HepG2 (cell line): Measurements from ENCODE around the gene HCN4. TPM values are rescaled to one million over a fixed set of nuclear protein-coding genes. Genes with fewer than 3 reads are reported as not detected.

Experiments used
- ATRX ChIP-seq: sonication (generic); formaldehyde crosslinking; IDR thresholded peaks from 2 replicates; pipeline ENCODE4 v1.4.0; 2020; ENCODE audit warnings: missing genetic modification reagents, borderline replicate concordance
- BHLHE40 ChIP-seq: IDR thresholded peaks from 2 replicates; pipeline ENCODE4 v1.6.1; 2011; ENCODE audit warnings: low read length, improper control_type of control experiment
- CBFB ChIP-seq: sonication (generic); formaldehyde crosslinking; IDR thresholded peaks from 2 replicates; pipeline ENCODE4 v1.4.0; 2020; ENCODE audit warnings: missing genetic modification reagents
- ETV5 ChIP-seq: IDR thresholded peaks from 2 replicates; pipeline ENCODE4 v1.6.1; 2018; ENCODE audit warnings: missing biosample characterization, missing genetic modification reagents, inconsistent platforms, borderline replicate concordance
- ETV6 ChIP-seq: sonication (generic); formaldehyde crosslinking; conservative IDR thresholded peaks from 2 replicates; pipeline ENCODE4 v1.4.0; 2020; ENCODE audit warnings: missing genetic modification reagents
- JDP2 ChIP-seq: sonication (generic); formaldehyde crosslinking; IDR thresholded peaks from 2 replicates; pipeline ENCODE4 v1.8.1; 2022; ENCODE audit warnings: missing genetic modification reagents, borderline replicate concordance
- JUNB ChIP-seq: sonication (generic); formaldehyde crosslinking; IDR thresholded peaks from 2 replicates; pipeline ENCODE4 v1.8.0; 2022; ENCODE audit warnings: missing genetic modification reagents, mild to moderate bottlenecking, borderline replicate concordance
- MYC ChIP-seq: sonication (generic); formaldehyde crosslinking; IDR thresholded peaks from 2 replicates; pipeline ENCODE4 v1.9.0; 2021; ENCODE audit warnings: missing genetic modification reagents, borderline replicate concordance
- MYPOP ChIP-seq: sonication (generic); formaldehyde crosslinking; IDR thresholded peaks from 2 replicates; pipeline ENCODE4 v1.8.1; 2023; ENCODE audit warnings: mild to moderate bottlenecking, moderate library complexity, missing genetic modification reagents
- NFYB ChIP-seq: sonication (generic); formaldehyde crosslinking; IDR thresholded peaks from 2 replicates; pipeline ENCODE4 v1.4.0; 2020; ENCODE audit warnings: missing genetic modification reagents
- RBM39 ChIP-seq: fragments of 200-400 bp; formaldehyde crosslinking; IDR thresholded peaks from one replicate; pipeline ENCODE4 v1.6.1; 2018; ENCODE audit warnings: antibody characterized with exemption, mild to moderate bottlenecking, low read depth, low read length; ENCODE audit not compliant: poor library complexity, severe bottlenecking
- SATB2 ChIP-seq: sonication (generic); formaldehyde crosslinking; IDR thresholded peaks from 2 replicates; pipeline ENCODE4 v1.5.0; 2020; ENCODE audit warnings: missing genetic modification reagents
- SP5 ChIP-seq: IDR thresholded peaks from 2 replicates; pipeline ENCODE4 v1.6.1; 2016; ENCODE audit warnings: low read depth, borderline replicate concordance
- ZBTB1 ChIP-seq: sonication (generic); formaldehyde crosslinking; IDR thresholded peaks from 2 replicates; pipeline ENCODE4 v1.4.0; 2020; ENCODE audit warnings: missing genetic modification reagents, borderline replicate concordance
- ZFYVE20 ChIP-seq: sonication (generic); formaldehyde crosslinking; IDR thresholded peaks from 2 replicates; pipeline ENCODE4 v1.8.0; 2023; ENCODE audit warnings: low read depth, mild to moderate bottlenecking, moderate library complexity, missing genetic modification reagents, borderline replicate concordance
- ZNF121 ChIP-seq: sonication (generic); formaldehyde crosslinking; IDR thresholded peaks from 2 replicates; pipeline ENCODE4 v1.5.0; 2020; ENCODE audit warnings: mild to moderate bottlenecking, missing genetic modification reagents
- ZNF124 ChIP-seq: sonication (generic); formaldehyde crosslinking; IDR thresholded peaks from 2 replicates; pipeline ENCODE4 v1.4.0; 2020; ENCODE audit warnings: missing genetic modification reagents
- ZNF30 ChIP-seq: sonication (generic); formaldehyde crosslinking; IDR thresholded peaks from 2 replicates; pipeline ENCODE4 v1.5.0; 2020; ENCODE audit warnings: mild to moderate bottlenecking, missing genetic modification reagents
- ZNF317 ChIP-seq: sonication (generic); formaldehyde crosslinking; IDR thresholded peaks from 2 replicates; pipeline ENCODE4 v1.5.0; 2020; ENCODE audit warnings: mild to moderate bottlenecking, missing genetic modification reagents
- ZNF558 ChIP-seq: sonication (generic); formaldehyde crosslinking; IDR thresholded peaks from 2 replicates; pipeline ENCODE4 v1.9.0; 2022; ENCODE audit warnings: mild to moderate bottlenecking, missing genetic modification reagents, borderline replicate concordance
- ZNF660 ChIP-seq: sonication (generic); formaldehyde crosslinking; IDR thresholded peaks from 2 replicates; pipeline ENCODE4 v1.5.1; 2020; ENCODE audit warnings: mild to moderate bottlenecking, low read depth, missing genetic modification reagents, borderline replicate concordance
- ZNF75D ChIP-seq: sonication (generic); formaldehyde crosslinking; IDR thresholded peaks from 2 replicates; pipeline ENCODE4 v1.8.1; 2023; ENCODE audit warnings: missing genetic modification reagents, mild to moderate bottlenecking, borderline replicate concordance
- polyA plus RNA-seq, 8 experiments: library from polyadenylated mRNA; depleted of rRNA in 3 of 8; stranded (reverse) in 7 of 8; unstranded in 1 of 8; fragments of >200 nt; fragmentation: Illumina TruSeq in 4 of 8; extraction: Trizol in 4 of 8; gene quantifications; 2 replicates each; pipeline versions ENCODE4 v1.2.1 to v1.2.3, GENCODE V29; 2011 to 2016; ENCODE audit warnings: low read depth in 4 of 8, missing spikeins in 1 of 8, mixed read lengths in 1 of 8; ENCODE audit not compliant: insufficient read depth in 1 of 8
- total RNA-seq, 5 experiments: library from RNA; depleted of rRNA; stranded (reverse); fragments of >200 nt; fragmentation: Illumina TruSeq; extraction: Trizol; gene quantifications; 2 replicates each; pipeline ENCODE4 v1.2.3, GENCODE V29; 2016; ENCODE audit warnings: low read depth in 1 of 5
- TF ChIP-seq, protein P1 (sequence below): sonication (generic); formaldehyde crosslinking; IDR thresholded peaks from 2 replicates; pipeline ENCODE4 v1.5.1; 2020; ENCODE audit warnings: missing genetic modification reagents, mild to moderate bottlenecking, borderline replicate concordance
- TF ChIP-seq, protein P2 (sequence below): sonication (generic); formaldehyde crosslinking; IDR thresholded peaks from 2 replicates; pipeline ENCODE4 v1.4.0; 2020; ENCODE audit warnings: missing genetic modification reagents
- TF ChIP-seq, protein P3 (sequence below): IDR thresholded peaks from 2 replicates; pipeline ENCODE4 v1.6.1; 2016
- TF ChIP-seq, protein P4 (sequence below): sonication (generic); formaldehyde crosslinking; IDR thresholded peaks from 2 replicates; pipeline ENCODE4 v1.5.0; 2020; ENCODE audit warnings: missing genetic modification reagents

Gene HCN4
- total and polyA plus RNA-seq, 2 of the 13 experiments (the other 11 are each of a cell fraction or from before 2014, with no cell fraction given): not detected

DNA sequence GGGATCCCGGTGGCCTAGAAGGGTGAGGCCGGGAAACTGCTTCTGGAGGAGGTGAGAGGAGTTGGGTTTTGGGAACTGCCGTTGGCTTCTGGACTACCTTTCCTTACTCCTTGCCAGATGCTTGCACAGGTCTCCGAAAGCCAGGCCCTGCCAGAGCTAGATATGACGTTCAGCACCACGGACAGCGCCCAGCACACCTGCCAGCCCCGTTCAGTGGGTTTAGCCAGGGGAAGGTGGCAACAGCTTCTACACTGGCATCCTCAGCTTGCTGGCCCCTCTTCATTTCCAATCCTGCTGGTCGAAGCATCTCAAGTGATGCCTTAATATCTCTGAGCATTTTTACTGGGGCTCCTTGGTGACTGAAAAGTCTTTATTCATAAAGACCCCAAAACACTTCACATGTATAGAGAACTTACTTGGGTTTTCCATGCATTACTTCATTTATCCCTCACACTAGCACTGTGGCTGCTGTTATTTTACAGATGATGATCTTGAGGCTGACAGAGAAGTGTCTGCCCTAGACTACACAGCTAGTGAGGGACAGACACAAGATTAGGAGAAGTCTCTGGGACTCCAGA, 21.9 kb downstream of the HCN4 start (continued):
- TF ChIP-seq, protein P1, sequence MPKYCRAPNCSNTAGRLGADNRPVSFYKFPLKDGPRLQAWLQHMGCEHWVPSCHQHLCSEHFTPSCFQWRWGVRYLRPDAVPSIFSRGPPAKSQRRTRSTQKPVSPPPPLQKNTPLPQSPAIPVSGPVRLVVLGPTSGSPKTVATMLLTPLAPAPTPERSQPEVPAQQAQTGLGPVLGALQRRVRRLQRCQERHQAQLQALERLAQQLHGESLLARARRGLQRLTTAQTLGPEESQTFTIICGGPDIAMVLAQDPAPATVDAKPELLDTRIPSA: no peak
- TF ChIP-seq, protein P2, sequence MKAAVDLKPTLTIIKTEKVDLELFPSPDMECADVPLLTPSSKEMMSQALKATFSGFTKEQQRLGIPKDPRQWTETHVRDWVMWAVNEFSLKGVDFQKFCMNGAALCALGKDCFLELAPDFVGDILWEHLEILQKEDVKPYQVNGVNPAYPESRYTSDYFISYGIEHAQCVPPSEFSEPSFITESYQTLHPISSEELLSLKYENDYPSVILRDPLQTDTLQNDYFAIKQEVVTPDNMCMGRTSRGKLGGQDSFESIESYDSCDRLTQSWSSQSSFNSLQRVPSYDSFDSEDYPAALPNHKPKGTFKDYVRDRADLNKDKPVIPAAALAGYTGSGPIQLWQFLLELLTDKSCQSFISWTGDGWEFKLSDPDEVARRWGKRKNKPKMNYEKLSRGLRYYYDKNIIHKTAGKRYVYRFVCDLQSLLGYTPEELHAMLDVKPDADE (CRISPR knock-in tag): no peak
- TF ChIP-seq MYC (CRISPR knock-in tag) (peak; percentile 37; the same call in 1 of the 2 replicates), SP5 (no peak), ZNF317 (CRISPR knock-in tag) (peak; percentile 45; the same call in 1 of the 2 replicates), ZNF660 (CRISPR knock-in tag) (no peak), ZNF558 (CRISPR knock-in tag) (no peak; the same call in 1 of the 2 replicates), ATRX (CRISPR knock-in tag) (no peak), SATB2 (CRISPR knock-in tag) (peak; percentile 87), RBM39 (no peak), MYPOP (CRISPR knock-in tag) (no peak; the same call in 1 of the 2 replicates), ZNF30 (no peak), ZNF121 (CRISPR knock-in tag) (no peak), ZNF124 (CRISPR knock-in tag) (0 out of 2 replicates have a peak, but pooled peaks have one; percentile 37), JUNB (CRISPR knock-in tag) (no peak; the same call in 1 of the 2 replicates), ETV6 (CRISPR knock-in tag) (peak; percentile 65; the same call in 1 of the 2 replicates), BHLHE40 (no peak), NFYB (no peak), JDP2 (CRISPR knock-in tag) (no peak; the same call in 1 of the 2 replicates), ETV5 (CRISPR knock-in tag) (no peak), ZBTB1 (CRISPR knock-in tag) (no peak), ZNF75D (no peak), ZFYVE20 (CRISPR knock-in tag) (no peak), CBFB (no peak)
- TF ChIP-seq, protein P3, sequence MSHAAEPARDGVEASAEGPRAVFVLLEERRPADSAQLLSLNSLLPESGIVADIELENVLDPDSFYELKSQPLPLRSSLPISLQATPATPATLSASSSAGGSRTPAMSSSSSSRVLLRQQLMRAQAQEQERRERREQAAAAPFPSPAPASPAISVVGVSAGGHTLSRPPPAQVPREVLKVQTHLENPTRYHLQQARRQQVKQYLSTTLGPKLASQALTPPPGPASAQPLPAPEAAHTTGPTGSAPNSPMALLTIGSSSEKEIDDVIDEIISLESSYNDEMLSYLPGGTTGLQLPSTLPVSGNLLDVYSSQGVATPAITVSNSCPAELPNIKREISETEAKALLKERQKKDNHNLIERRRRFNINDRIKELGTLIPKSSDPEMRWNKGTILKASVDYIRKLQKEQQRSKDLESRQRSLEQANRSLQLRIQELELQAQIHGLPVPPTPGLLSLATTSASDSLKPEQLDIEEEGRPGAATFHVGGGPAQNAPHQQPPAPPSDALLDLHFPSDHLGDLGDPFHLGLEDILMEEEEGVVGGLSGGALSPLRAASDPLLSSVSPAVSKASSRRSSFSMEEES (CRISPR knock-in tag): peak; percentile 62; the same call in 1 of the 2 replicates
- TF ChIP-seq, protein P4, sequence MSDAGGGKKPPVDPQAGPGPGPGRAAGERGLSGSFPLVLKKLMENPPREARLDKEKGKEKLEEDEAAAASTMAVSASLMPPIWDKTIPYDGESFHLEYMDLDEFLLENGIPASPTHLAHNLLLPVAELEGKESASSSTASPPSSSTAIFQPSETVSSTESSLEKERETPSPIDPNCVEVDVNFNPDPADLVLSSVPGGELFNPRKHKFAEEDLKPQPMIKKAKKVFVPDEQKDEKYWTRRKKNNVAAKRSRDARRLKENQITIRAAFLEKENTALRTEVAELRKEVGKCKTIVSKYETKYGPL (CRISPR knock-in tag): peak; percentile 82; the same call in 1 of the 2 replicates
